ENCODE data around the gene TRAF5. TPM values are rescaled to one million over a fixed set of nuclear protein-coding genes. Genes with fewer than 3 reads are reported as not detected.

Gene TRAF5
- total and polyA plus RNA-seq, 8 donors: 4.3 to 50.7 (median 18.5) TPM

DNA sequence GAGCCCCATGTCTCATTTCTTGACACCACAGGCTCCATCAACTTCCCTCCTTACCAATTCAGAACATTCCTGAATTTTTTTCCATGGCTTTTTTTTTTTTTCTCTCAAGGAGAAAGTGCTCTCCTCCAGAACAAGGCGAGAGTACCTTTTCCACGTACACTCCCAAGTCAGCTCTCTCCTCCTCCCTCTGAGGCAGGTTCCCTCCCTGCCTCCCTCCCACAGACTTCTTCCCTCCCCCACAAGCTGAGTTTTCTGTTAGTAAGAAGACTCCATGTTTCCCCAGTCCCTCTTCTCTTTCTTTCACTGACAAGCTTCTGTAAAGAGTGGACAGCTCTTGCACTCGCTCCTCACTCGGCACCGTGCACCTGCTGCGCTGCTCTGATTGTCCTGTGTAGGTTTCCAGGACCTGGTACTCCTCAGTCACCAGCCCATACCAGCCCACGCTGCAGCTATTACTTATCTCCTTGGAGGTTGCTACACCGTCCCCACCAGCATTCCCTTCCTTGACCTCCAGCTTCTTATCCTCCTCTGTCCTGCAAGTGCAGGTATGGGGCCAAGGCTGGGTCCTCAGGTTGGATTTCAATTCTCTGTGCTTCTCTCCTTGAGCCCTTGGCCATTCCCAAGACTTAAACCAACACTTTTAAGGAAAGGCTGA is 3.8 kb downstream of the TRAF5 start:
- Histone ChIP-seq H3K27me3 (no peaks in the 10 kb centered on the region), H3K27ac (peak overlapping the region; percentile 7 to 88 (median 30)), H3K9me3 (no peaks in the 10 kb centered on the region), H3K36me3 (no peaks in the 10 kb centered on the region), H3K4me3 (no peak overlapping the region), H3K4me1 (peaks cover 73 to 91% (median 86%) of the 10 kb centered on the region in 4 donors)
- TF ChIP-seq, protein P1, sequence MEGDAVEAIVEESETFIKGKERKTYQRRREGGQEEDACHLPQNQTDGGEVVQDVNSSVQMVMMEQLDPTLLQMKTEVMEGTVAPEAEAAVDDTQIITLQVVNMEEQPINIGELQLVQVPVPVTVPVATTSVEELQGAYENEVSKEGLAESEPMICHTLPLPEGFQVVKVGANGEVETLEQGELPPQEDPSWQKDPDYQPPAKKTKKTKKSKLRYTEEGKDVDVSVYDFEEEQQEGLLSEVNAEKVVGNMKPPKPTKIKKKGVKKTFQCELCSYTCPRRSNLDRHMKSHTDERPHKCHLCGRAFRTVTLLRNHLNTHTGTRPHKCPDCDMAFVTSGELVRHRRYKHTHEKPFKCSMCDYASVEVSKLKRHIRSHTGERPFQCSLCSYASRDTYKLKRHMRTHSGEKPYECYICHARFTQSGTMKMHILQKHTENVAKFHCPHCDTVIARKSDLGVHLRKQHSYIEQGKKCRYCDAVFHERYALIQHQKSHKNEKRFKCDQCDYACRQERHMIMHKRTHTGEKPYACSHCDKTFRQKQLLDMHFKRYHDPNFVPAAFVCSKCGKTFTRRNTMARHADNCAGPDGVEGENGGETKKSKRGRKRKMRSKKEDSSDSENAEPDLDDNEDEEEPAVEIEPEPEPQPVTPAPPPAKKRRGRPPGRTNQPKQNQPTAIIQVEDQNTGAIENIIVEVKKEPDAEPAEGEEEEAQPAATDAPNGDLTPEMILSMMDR (IDR thresholded peaks at IDR 0.05): no peak
- TF ChIP-seq POLR2A (IDR thresholded peaks at IDR 0.05): no peak
- no peak for TF ChIP-seq POLR2AphosphoS5 (IDR thresholded peaks at IDR 0.05)
- no peak for TF ChIP-seq EP300 (IDR thresholded peaks at IDR 0.05)
- intact Hi-C loops (cut with DNase I; ENCODE audit: low total_unique reads): no loop called here
- 66 to 80% (median 72%) methylated on average over 8 of the region's 8 CpGs for WGBS, 5 donors
- no peak for DNase-seq

DNA sequence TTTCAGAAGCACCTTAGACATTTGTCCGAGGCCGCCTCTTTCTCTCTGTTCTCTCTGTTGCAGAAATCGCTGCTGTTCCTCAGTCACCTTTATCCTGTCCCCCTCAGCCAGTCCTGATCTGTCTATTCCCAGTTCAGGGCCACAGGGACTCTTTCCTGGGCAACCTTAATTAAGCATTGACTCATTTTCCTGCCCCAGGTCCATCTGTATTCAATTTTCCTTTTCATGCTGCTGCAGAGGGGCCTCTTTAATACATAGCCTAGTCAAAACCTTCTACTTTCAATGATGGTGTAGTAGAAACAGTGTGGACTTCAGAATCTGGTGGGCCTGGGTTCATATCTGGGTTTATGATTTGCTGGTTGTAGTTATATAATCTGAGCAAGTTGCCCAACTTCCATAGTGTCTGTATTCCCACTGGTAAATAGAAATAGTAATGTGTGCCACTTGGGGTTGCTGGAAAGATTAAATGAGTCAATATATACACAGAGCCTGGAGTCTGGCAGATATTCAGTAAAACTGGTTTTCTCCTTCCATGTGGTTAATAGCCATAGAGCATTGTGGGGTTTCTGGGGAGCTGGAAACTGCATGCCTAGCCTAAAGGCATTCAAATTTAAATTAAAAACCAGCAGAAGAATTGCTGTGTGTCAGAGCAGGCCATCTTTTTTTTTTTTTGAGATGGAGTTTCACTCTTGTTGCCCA is 4.5 kb downstream of the TRAF5 start:
- no peaks in the 10 kb centered on the region for H3K36me3 ChIP-seq
- TF ChIP-seq POLR2AphosphoS5 (IDR thresholded peaks at IDR 0.05): peak in 1 of 3 donors; percentile 33
- TF ChIP-seq, protein P1 (IDR thresholded peaks at IDR 0.05): no peak
- DNase-seq: peak in 1 of 2 donors; percentile 63
- intact Hi-C loops (cut with DNase I; ENCODE audit: low total_unique reads): no loop called here
- H3K4me3 ChIP-seq: no peak overlapping the region
- peaks cover 76 to 91% (median 89%) of the 10 kb centered on the region in 4 donors for H3K4me1 ChIP-seq
- no peaks in the 10 kb centered on the region for H3K27me3 ChIP-seq
- H3K27ac ChIP-seq: peak overlapping the region; percentile 36 to 88 (median 64)
- no peaks in the 10 kb centered on the region for H3K9me3 ChIP-seq
- WGBS, 5 donors: 94 to 99% (median 96%) methylated on average over 3 of the region's 3 CpGs

DNA sequence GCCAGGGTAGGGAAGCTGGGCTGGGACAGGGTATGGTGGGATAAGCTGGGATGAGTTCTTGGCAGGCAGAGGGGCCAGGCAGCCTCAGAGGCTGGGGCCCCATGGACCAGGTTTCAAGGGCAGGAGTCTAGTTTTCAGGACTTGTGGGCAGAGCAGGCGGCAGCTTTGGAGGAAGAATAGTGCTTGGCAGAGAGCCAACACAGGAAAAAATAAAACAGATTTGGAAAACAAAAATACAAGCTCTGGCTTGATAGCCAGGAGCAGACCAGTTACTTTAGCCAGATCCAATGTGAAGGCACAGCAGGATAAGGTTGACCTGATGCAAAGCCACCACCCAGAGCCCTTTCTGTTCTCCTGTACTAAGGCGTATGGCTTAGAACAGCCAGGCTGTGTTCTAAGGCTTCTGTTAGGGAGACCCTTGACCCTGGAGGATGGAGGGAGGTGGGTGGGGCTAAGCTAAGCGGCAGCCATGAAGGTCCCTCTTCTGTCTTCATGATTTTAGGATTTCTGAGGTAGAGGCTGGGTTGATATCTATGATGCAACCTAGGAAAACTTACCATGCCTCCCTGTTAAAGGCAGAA is 5.5 kb downstream of the TRAF5 start:
- no peak for TF ChIP-seq EP300 (IDR thresholded peaks at IDR 0.05)
- TF ChIP-seq POLR2A (IDR thresholded peaks at IDR 0.05): no peak
- TF ChIP-seq POLR2AphosphoS5 (IDR thresholded peaks at IDR 0.05): no peak
- TF ChIP-seq, protein P1 (IDR thresholded peaks at IDR 0.05): no peak
- intact Hi-C loops (cut with DNase I; ENCODE audit: low total_unique reads): no loop called here
- Histone ChIP-seq H3K27ac (peak overlapping the region; percentile 34 to 88 (median 64)), H3K27me3 (no peaks in the 10 kb centered on the region), H3K9me3 (no peaks in the 10 kb centered on the region), H3K36me3 (no peaks in the 10 kb centered on the region), H3K4me3 (no peak overlapping the region), H3K4me1 (peaks cover 84 to 97% (median 95%) of the 10 kb centered on the region in 4 donors)
- DNase-seq: peak in 1 of 2 donors; percentile 33
- WGBS, 5 donors: 41 to 61% (median 51%) methylated on average over 3 of the region's 3 CpGs

DNA sequence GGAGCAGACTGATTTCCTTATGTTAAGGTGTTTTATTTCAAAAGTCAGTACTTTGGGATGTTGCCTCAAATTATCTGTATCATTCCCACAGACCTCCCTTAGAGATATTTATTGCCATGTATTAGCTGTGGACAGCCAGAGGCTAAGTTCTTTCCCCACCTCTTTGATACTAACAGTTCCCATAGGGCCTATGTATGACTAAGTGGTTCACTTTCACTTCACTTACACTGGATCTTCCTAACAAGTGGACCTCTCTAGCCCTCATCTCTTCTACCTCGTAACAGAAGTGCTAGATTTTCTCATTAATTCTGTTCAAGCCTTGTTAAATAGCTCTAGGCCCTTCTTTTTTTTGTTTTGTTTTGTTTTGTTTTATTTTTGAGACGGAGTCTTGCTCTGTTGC is 6.2 kb downstream of the TRAF5 start:
- no peaks in the 10 kb centered on the region for H3K36me3 ChIP-seq
- WGBS, 5 donors: 85 to 94% (median 91%) methylated on average over 2 of the region's 2 CpGs
- peaks cover 85 to 99% (median 95%) of the 10 kb centered on the region in 4 donors for H3K4me1 ChIP-seq
- no peak for TF ChIP-seq POLR2A (IDR thresholded peaks at IDR 0.05)
- no peak for TF ChIP-seq EP300 (IDR thresholded peaks at IDR 0.05)
- TF ChIP-seq POLR2AphosphoS5 (IDR thresholded peaks at IDR 0.05): no peak
- TF ChIP-seq, protein P1 (IDR thresholded peaks at IDR 0.05): no peak
- H3K27ac ChIP-seq: peak overlapping the region; percentile 64 to 88 (median 74)
- no peaks in the 10 kb centered on the region for H3K27me3 ChIP-seq
- DNase-seq: no peak
- intact Hi-C loops (cut with DNase I; ENCODE audit: low total_unique reads): no loop called here
- H3K9me3 ChIP-seq: no peaks in the 10 kb centered on the region
- H3K4me3 ChIP-seq: no peak overlapping the region
